ENCODE measurements around the gene MAST4.
"Not testable (repeated sequence)": the region's sequence is repeated elsewhere in the genome, so short reads cannot be mapped to it uniquely, and the experiment has no call there.

MAST4 gene

DNA sequence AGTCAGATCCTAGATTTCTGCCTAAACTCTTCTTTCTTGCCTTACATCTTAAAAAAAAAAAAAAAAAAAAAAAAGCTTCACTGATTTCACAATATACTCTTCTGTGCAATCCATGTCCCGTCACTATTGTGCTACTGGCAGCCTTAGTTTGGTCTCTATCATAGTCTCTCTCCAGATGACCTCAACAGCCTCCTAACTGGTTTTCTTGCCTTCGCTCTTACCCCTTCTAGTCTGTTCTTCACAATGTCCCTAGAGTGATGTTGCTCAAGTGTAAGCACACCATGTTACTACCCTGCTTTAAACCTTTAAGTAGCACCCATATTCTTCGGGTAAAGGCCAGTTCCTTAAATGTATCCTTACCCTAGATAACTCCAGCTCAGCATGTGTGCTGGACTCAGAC is 574.6 kb downstream of the MAST4 start:
- no peaks in the 10 kb centered on the region for H3K27me3 ChIP-seq (ENCODE audit: insufficient read depth, poor library complexity, severe bottlenecking)
- H3K4me1 ChIP-seq (ENCODE audit: insufficient read depth, poor library complexity, severe bottlenecking), result peaks cover 2% of the 10 kb centered on the region
- DNase-seq (ENCODE audit: low spot score) (no peak), ATAC-seq (ENCODE audit: low read depth) (no peak)
- H3K27ac ChIP-seq (ENCODE audit: poor library complexity, severe bottlenecking), result no peak overlapping the region
- no peak overlapping the region for H3K4me3 ChIP-seq (ENCODE audit: severe bottlenecking)
- H3K36me3 ChIP-seq (ENCODE audit: low read depth), result peaks cover 11% of the 10 kb centered on the region; the same call in 1 of the 2 replicates
- no peaks in the 10 kb centered on the region for H3K9me3 ChIP-seq (ENCODE audit: severe bottlenecking)
- TF ChIP-seq, protein P1, sequence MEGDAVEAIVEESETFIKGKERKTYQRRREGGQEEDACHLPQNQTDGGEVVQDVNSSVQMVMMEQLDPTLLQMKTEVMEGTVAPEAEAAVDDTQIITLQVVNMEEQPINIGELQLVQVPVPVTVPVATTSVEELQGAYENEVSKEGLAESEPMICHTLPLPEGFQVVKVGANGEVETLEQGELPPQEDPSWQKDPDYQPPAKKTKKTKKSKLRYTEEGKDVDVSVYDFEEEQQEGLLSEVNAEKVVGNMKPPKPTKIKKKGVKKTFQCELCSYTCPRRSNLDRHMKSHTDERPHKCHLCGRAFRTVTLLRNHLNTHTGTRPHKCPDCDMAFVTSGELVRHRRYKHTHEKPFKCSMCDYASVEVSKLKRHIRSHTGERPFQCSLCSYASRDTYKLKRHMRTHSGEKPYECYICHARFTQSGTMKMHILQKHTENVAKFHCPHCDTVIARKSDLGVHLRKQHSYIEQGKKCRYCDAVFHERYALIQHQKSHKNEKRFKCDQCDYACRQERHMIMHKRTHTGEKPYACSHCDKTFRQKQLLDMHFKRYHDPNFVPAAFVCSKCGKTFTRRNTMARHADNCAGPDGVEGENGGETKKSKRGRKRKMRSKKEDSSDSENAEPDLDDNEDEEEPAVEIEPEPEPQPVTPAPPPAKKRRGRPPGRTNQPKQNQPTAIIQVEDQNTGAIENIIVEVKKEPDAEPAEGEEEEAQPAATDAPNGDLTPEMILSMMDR (IDR thresholded peaks at IDR 0.05; ENCODE audit: poor library complexity, severe bottlenecking), result no peak

DNA sequence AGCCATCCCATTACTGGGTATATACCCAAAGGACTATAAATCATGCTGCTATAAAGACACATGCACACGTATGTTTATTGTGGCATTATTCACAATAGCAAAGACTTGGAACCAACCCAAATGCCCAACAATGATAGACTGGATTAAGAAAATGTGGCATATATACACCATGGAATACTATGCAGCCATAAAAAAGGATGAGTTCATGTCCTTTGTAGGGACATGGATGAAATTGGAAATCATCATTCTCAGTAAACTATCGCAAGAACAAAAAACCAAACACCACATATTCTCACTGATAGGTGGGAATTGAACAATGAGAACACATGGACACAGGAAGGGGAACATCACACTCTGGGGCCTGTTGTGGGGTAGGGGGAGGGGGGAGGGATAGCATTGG is 577.2 kb downstream of the MAST4 start:
- H3K9me3 ChIP-seq (ENCODE audit: severe bottlenecking); H3K27me3 ChIP-seq (ENCODE audit: insufficient read depth, poor library complexity, severe bottlenecking); DNase-seq (ENCODE audit: low spot score); H3K36me3 ChIP-seq (ENCODE audit: low read depth); H3K4me1 ChIP-seq (ENCODE audit: insufficient read depth, poor library complexity, severe bottlenecking); H3K4me3 ChIP-seq (ENCODE audit: severe bottlenecking); ATAC-seq (ENCODE audit: low read depth); H3K27ac ChIP-seq (ENCODE audit: poor library complexity, severe bottlenecking): not testable (repeated sequence)

DNA sequence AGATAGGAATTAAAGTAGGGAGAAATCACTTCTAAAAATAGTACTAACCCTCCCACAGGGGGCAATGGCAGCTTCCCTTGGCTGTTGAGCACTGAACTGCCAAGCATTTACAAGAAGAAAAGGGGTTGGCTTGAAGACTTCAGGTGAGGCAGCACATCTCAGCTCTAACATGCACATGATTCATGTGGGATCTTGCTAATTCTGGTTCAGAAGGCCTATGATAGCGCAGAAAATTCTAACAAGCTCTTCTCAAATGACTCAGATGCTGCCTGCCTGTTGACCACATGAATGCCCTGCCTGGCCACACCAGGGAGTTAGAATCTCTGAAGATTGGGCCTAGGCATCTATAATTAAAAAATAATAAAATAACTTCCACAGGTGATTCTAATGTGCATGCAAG is 577.8 kb downstream of the MAST4 start:
- Histone ChIP-seq H3K27me3 (ENCODE audit: insufficient read depth, poor library complexity, severe bottlenecking) (no peaks in the 10 kb centered on the region), H3K9me3 (ENCODE audit: severe bottlenecking) (no peaks in the 10 kb centered on the region), H3K4me1 (ENCODE audit: insufficient read depth, poor library complexity, severe bottlenecking) (no peaks in the 10 kb centered on the region), H3K36me3 (ENCODE audit: low read depth) (0 out of 2 replicates have a peak, but pooled peaks cover 4% of the 10 kb centered on the region), H3K4me3 (ENCODE audit: severe bottlenecking) (no peak overlapping the region), H3K27ac (ENCODE audit: poor library complexity, severe bottlenecking) (no peak overlapping the region)
- peak; percentile 41; the same call in 1 of the 3 replicates for ATAC-seq (ENCODE audit: low read depth)
- no peak for DNase-seq (ENCODE audit: low spot score)
- TF ChIP-seq, protein P1 (IDR thresholded peaks at IDR 0.05; ENCODE audit: poor library complexity, severe bottlenecking), result no peak

DNA sequence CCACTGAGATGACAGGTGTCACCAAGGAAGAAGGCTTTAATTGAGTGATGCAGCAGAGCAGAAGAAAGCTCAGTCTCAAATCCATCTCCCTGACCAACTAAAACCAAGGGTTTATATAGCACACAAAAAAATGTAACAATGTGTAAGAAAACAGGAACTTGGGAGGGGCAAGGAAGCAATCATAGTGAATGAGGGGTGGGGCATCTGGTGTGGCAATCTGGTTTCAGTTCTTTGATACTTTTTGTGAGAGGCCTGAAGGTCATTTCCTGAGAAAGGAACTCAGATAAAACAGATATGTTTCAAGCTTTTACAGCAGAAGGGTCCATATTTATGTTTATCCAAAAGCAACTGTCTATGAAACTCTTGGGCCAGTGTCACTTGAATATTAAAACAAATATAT is 580.7 kb downstream of the MAST4 start:
- H3K4me3 ChIP-seq (ENCODE audit: severe bottlenecking), result no peak overlapping the region
- no peak for DNase-seq (ENCODE audit: low spot score)
- H3K27ac ChIP-seq (ENCODE audit: poor library complexity, severe bottlenecking), result no peak overlapping the region
- no peaks in the 10 kb centered on the region for H3K27me3 ChIP-seq (ENCODE audit: insufficient read depth, poor library complexity, severe bottlenecking)
- H3K9me3 ChIP-seq (ENCODE audit: severe bottlenecking), result no peaks in the 10 kb centered on the region
- H3K36me3 ChIP-seq (ENCODE audit: low read depth), result no peaks in the 10 kb centered on the region
- TF ChIP-seq, protein P1 (IDR thresholded peaks at IDR 0.05; ENCODE audit: poor library complexity, severe bottlenecking), result no peak
- H3K4me1 ChIP-seq (ENCODE audit: insufficient read depth, poor library complexity, severe bottlenecking), result no peaks in the 10 kb centered on the region
- no peak for ATAC-seq (ENCODE audit: low read depth)

DNA sequence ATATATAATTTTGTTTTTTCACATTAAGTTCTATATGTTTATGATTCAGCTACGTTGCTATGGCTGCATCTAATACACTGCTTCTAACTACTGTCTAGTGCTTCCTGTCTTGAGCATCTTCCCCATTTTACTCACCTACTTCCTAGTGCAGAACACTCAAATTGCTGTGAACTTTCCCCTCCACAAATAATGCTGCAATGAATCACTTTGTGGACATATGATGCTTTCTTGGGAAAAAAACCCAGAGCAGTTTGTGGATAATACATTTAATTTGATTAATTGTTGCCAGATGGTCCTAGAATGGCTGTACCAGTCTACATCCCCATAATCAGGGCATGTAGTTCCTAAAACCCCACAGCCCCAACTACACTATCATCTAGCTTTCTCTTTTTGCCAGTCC is 581.9 kb downstream of the MAST4 start:
- Histone ChIP-seq H3K27me3 (ENCODE audit: insufficient read depth, poor library complexity, severe bottlenecking) (no peaks in the 10 kb centered on the region), H3K9me3 (ENCODE audit: severe bottlenecking) (no peaks in the 10 kb centered on the region), H3K36me3 (ENCODE audit: low read depth) (no peaks in the 10 kb centered on the region), H3K4me3 (ENCODE audit: severe bottlenecking) (no peak overlapping the region), H3K4me1 (ENCODE audit: insufficient read depth, poor library complexity, severe bottlenecking) (no peaks in the 10 kb centered on the region), H3K27ac (ENCODE audit: poor library complexity, severe bottlenecking) (no peak overlapping the region)
- TF ChIP-seq, protein P1 (IDR thresholded peaks at IDR 0.05; ENCODE audit: poor library complexity, severe bottlenecking), result no peak
- DNase-seq (ENCODE audit: low spot score) (no peak), ATAC-seq (ENCODE audit: low read depth) (no peak)

All from RWPE2 (cell line).